ENCODE measurements around the gene LAMA1.

Gene LAMA1

DNA sequence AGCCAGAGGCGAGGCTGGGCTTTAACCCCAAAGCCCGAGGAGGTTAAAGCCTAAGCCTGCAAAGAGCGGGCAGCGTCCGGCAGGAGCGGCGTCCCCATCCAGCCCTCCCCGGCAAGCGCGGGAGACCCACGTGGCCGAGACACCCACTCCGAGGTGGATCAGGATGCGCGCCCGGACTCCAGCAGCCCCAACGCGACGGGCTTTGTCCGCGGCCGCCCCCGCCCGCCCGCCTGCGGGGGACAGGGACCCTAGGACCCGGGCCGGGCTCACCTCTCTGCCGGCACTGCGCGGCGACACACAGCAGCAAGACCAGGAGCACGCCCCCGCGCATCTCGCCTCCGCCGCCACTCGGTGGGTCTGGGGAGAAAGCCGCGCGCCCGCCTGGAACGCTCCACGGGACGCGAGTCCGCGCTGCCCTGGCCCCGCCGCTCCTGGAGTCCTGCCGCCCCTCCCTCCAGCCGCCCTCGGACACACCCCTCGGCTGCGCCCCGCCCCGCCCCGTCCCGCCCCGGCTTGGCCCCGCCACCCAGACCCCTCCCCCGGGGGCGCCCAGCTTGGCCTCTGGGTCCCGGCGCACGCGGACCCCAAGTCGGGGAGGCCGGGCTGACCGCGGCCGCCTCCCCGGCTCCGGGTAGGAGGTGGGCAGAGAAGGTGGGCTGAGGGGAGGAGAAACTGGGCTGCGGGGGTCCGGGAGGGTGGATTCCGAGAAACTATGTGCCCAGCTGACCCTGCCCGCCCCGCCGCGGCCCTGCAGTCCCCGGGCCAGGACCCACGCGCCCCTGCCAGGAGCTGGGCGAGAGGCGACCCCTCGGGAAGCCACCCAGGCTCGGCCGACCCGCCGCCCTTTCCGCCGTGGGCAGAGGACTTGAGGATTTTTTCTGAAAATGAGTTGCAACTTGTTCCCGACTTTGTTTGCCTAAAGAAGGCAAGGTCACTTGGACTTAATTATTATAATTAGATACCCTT lies at the start of gene LAMA1:
LAMA1 (minus strand) TSS at position 408 of the 966 bp plus-strand sequence; CDS start at position 331, 77 bp downstream.
- TF ChIP-seq, protein P1, sequence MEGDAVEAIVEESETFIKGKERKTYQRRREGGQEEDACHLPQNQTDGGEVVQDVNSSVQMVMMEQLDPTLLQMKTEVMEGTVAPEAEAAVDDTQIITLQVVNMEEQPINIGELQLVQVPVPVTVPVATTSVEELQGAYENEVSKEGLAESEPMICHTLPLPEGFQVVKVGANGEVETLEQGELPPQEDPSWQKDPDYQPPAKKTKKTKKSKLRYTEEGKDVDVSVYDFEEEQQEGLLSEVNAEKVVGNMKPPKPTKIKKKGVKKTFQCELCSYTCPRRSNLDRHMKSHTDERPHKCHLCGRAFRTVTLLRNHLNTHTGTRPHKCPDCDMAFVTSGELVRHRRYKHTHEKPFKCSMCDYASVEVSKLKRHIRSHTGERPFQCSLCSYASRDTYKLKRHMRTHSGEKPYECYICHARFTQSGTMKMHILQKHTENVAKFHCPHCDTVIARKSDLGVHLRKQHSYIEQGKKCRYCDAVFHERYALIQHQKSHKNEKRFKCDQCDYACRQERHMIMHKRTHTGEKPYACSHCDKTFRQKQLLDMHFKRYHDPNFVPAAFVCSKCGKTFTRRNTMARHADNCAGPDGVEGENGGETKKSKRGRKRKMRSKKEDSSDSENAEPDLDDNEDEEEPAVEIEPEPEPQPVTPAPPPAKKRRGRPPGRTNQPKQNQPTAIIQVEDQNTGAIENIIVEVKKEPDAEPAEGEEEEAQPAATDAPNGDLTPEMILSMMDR (IDR thresholded peaks at IDR 0.05; ENCODE audit: low read depth, low read length, missing control alignments): no peak
- H3K4me3 ChIP-seq (replicated peaks; ENCODE audit: low read depth, low read length): peak within 1 kb of the TSS; percentile 38
- no peak for DNase-seq (ENCODE audit: extremely low read depth, low read depth)

DNA sequence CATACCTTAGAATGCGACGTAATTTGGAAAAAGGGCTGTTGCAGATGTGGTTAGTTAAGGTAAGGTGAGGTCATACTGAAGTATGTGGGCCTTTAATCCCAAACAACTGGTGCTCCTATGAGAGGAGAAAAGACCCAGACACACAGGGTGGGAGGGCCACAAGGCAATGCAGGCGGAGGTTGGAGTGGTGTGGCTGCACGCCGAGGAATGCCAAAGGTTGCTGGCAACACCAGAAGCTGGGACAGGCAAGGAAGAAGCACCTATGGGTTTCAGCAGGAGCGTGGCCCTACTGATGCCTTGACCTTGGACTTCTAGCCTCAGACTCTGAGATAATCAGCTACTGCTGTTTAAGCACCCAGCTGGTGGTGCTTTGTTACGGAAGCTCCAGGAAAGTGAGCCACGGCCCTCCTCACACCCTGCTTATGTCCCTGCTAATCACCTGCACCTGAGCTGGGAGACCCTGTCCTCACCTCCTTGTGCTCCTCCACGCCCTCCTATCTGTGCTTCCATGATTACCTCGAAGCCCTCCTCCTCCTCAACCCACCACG lies 48.3 kb upstream of the LAMA1 start:
- TF ChIP-seq, protein P1 (IDR thresholded peaks at IDR 0.05; ENCODE audit: low read depth, low read length, missing control alignments): no peak
- DNase-seq (ENCODE audit: extremely low read depth, low read depth): no peak
- no peak overlapping the region for H3K4me3 ChIP-seq (replicated peaks; ENCODE audit: low read depth, low read length)

DNA sequence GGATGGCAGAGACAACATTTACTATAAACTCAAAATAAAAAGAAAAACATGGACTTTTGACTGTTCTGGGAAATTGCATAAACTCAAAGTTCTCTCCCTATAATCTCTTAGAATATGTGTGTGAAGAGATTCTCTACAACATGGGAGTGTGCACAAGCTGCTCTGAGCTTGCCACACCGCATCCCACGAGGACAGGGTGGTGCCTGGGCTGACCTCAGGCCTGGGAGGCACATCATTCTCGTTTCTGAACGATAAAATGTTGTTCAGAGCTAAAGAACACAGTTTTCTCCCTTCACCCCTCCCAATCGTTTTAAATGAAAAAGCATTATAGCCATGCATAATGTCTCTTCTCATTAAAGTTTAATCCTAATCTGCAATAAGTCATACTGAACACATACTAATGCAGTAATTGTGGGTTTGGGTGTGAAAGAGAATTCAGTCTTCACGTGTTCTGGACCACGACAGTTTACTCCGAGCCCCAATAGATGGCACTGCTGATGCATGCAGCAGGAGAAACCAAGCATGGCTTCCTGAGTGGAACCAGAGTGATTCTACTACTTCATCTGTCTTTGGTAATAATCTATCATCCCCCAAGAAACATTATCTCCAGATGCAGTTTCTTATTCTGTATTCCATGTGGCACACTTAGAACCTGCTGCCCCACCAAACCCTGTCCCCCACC lies 46.9 kb upstream of the LAMA1 start:
- no peak for DNase-seq (ENCODE audit: extremely low read depth, low read depth)
- H3K4me3 ChIP-seq (replicated peaks; ENCODE audit: low read depth, low read length): no peak overlapping the region
- TF ChIP-seq, protein P1 (IDR thresholded peaks at IDR 0.05; ENCODE audit: low read depth, low read length, missing control alignments): peak; percentile 45

GRCh38 chr18:7158216-7158615 lies 40.6 kb upstream of the LAMA1 start:
- no peak overlapping the region for H3K4me3 ChIP-seq (replicated peaks; ENCODE audit: low read depth, low read length)
- DNase-seq (ENCODE audit: extremely low read depth, low read depth): no peak
- TF ChIP-seq, protein P1 (IDR thresholded peaks at IDR 0.05; ENCODE audit: low read depth, low read length, missing control alignments): no peak

DNA sequence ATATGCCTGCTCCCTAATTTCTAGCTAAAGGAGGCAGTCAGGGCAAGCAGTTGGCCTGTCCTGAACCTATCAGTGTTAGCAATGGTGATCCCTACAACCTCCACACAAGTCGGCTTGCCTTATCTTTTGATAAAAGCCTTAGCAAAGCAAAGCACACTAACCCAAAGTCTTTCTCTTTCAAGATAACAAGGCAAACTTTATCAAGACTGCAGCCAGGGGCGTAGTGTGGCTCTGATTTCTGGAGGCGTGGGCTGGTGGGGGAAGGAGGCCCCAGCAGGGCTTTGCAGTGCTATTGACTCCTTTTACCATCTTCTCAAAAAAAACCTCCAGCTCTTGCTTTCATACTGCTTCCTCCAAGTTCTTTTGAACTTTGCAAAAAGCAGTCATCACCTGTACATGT lies 40.2 kb upstream of the LAMA1 start:
- DNase-seq (ENCODE audit: extremely low read depth, low read depth): no peak
- H3K4me3 ChIP-seq (replicated peaks; ENCODE audit: low read depth, low read length): no peak overlapping the region
- TF ChIP-seq, protein P1 (IDR thresholded peaks at IDR 0.05; ENCODE audit: low read depth, low read length, missing control alignments): no peak

DNA sequence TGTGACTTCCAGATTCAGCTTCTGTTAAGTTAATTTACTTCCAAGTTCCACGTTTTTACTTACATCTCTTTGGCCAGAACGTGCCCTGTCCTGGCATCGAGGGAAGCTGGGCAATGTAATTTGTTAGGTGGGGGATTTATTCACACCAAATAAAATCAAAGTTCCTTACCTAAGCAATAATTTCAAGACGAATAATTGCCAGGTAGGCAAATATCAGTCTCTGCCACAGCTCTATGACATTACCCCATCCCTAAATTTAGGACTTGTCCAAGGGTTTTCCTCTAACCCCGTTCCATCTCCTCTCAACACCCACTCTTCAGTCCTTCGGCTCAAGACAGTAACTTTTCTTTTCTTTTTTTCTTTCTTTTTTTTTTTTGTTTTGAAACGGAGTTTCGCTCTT lies 38.3 kb upstream of the LAMA1 start:
- TF ChIP-seq, protein P1 (IDR thresholded peaks at IDR 0.05; ENCODE audit: low read depth, low read length, missing control alignments): no peak
- no peak for DNase-seq (ENCODE audit: extremely low read depth, low read depth)
- H3K4me3 ChIP-seq (replicated peaks; ENCODE audit: low read depth, low read length): no peak overlapping the region
